Prostate gland (tissue), 2 donors: ENCODE measurements around the gene GPR89B.

Experiments
- POLR2AphosphoS5 ChIP-seq: sonication (generic); formaldehyde crosslinking; IDR thresholded peaks from one replicate; pipeline ENCODE4 v1.6.1; 2017; ENCODE audit warnings: antibody characterized with exemption
- TF ChIP-seq, protein P1 (sequence below), 4 experiments: fragments of 200-600 bp in 2 of 4; fragments of 450-650 bp in 2 of 4; sonication (generic) in 2 of 4; IDR thresholded peaks; 1 replicate in 3 of 4; 2 replicates in 1 of 4; pipeline ENCODE4 v1.5.1; 2016 to 2019; ENCODE audit warnings: antibody characterized with exemption in 4 of 4, mild to moderate bottlenecking in 2 of 4, moderate library complexity in 2 of 4

DNA sequence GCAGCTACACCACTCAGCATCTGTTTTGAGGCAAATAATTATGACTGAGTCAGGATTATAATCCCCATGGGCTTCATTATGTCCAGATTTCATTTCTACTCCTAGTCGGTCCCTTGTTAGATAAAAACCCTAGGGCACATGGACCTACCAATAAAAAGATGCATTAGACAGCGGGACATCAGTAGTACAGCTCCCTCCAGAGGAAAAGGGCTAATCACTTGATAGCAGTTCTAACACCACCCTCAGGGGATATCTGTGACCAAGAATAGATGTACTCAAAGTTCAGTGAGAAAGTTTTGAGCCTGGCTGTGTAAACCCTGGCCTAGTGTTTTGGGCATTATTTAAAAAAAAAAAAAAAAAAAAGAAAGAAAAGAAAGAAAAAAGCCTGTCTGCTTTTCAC lies 15.7 kb upstream of the GPR89B start:
- TF ChIP-seq, protein P1, sequence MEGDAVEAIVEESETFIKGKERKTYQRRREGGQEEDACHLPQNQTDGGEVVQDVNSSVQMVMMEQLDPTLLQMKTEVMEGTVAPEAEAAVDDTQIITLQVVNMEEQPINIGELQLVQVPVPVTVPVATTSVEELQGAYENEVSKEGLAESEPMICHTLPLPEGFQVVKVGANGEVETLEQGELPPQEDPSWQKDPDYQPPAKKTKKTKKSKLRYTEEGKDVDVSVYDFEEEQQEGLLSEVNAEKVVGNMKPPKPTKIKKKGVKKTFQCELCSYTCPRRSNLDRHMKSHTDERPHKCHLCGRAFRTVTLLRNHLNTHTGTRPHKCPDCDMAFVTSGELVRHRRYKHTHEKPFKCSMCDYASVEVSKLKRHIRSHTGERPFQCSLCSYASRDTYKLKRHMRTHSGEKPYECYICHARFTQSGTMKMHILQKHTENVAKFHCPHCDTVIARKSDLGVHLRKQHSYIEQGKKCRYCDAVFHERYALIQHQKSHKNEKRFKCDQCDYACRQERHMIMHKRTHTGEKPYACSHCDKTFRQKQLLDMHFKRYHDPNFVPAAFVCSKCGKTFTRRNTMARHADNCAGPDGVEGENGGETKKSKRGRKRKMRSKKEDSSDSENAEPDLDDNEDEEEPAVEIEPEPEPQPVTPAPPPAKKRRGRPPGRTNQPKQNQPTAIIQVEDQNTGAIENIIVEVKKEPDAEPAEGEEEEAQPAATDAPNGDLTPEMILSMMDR (IDR thresholded peaks at IDR 0.05), result no peak
- TF ChIP-seq POLR2AphosphoS5, result no peak
